GM18909 (cell line): ENCODE data around the gene RASGRF2.
"Not testable (repeated sequence)": the region's sequence is repeated elsewhere in the genome, so short reads cannot be mapped to it uniquely, and the experiment has no call there.

Source experiments
- ATAC-seq: cut with Tn5 transposase; IDR thresholded peaks from one replicate; pipeline ENCODE4 v1.9.1; 2021; ENCODE audit warnings: mild to moderate bottlenecking; ENCODE audit not compliant: unreplicated experiment, poor library complexity

The RASGRF2 gene

GRCh38 chr5:81053282-81053681 lies 93.1 kb downstream of the RASGRF2 start:
- not testable (repeated sequence) for ATAC-seq

GRCh38 chr5:81058121-81058520 lies 98.0 kb downstream of the RASGRF2 start:
- ATAC-seq = no peak

GRCh38 chr5:81065492-81065891 lies 105.3 kb downstream of the RASGRF2 start:
- ATAC-seq = no peak

- no peak for ATAC-seq
Observed at GRCh38 chr5:81066102-81066501, 105.9 kb downstream of the RASGRF2 start.

- no peak for ATAC-seq
Observed at GRCh38 chr5:81067406-81067805, 107.2 kb downstream of the RASGRF2 start.

- no peak for ATAC-seq
Observed at GRCh38 chr5:81068063-81068462, 107.9 kb downstream of the RASGRF2 start.

GRCh38 chr5:81068635-81069034 lies 108.5 kb downstream of the RASGRF2 start:
- ATAC-seq = no peak

GRCh38 chr5:81069990-81070389 lies 109.8 kb downstream of the RASGRF2 start:
- ATAC-seq = no peak

GRCh38 chr5:81070571-81071255 lies 110.5 kb downstream of the RASGRF2 start:
- no peak for ATAC-seq

GRCh38 chr5:81075041-81075440 lies 114.9 kb downstream of the RASGRF2 start:
- no peak for ATAC-seq

- no peak for ATAC-seq
Observed at GRCh38 chr5:81077105-81077504, 116.9 kb downstream of the RASGRF2 start.

- ATAC-seq = no peak
Observed at GRCh38 chr5:81078930-81079329, 118.8 kb downstream of the RASGRF2 start.

- no peak for ATAC-seq
Observed at GRCh38 chr5:81080809-81081460, 120.8 kb downstream of the RASGRF2 start.

- no peak for ATAC-seq
Observed at GRCh38 chr5:81081461-81081835, 121.3 kb downstream of the RASGRF2 start.

GRCh38 chr5:81086881-81087281 lies 126.7 kb downstream of the RASGRF2 start:
- no peak for ATAC-seq

GRCh38 chr5:81091199-81091598 lies 131.0 kb downstream of the RASGRF2 start:
- ATAC-seq = no peak

- ATAC-seq = no peak
Observed at GRCh38 chr5:81093536-81094196, 133.5 kb downstream of the RASGRF2 start.

- ATAC-seq = no peak
Observed at GRCh38 chr5:81095835-81096234, 135.7 kb downstream of the RASGRF2 start.

- no peak for ATAC-seq
Observed at GRCh38 chr5:81097713-81098112, 137.6 kb downstream of the RASGRF2 start.

GRCh38 chr5:81105261-81105877 lies 145.2 kb downstream of the RASGRF2 start:
- no peak for ATAC-seq

GRCh38 chr5:81115261-81115660 lies 155.1 kb downstream of the RASGRF2 start:
- no peak for ATAC-seq
